Islet of Langerhans (tissue), 1 donor: Measurements from ENCODE around the gene FAM228B.
"Not testable (repeated sequence)": the region's sequence is repeated elsewhere in the genome, so short reads cannot be mapped to it uniquely, and the experiment has no call there.

ENCODE experiments used
- FAIRE-seq: peaks from one replicate; lab custom pipeline; 2011; peaks lifted over from hg19 to GRCh38; lab: Jason Lieb, UNC

FAM228B gene

GRCh38 chr2:24123195-24123921, at the start of gene FAM228B, which contains the start of gene PFN4:
FAM228B (plus strand) TSS chr2:24123469; CDS start chr2:24124362, 893 bp downstream.
PFN4 (minus strand) TSS chr2:24123334; CDS start chr2:24122535, 799 bp downstream.
- FAIRE-seq = no peak

GRCh38 chr2:24073816-24074215, 49.5 kb upstream of the FAM228B start:
- FAIRE-seq = no peak

GRCh38 chr2:24075259-24075658, 48.0 kb upstream of the FAM228B start:
- FAIRE-seq = no peak

- FAIRE-seq = peak; percentile 77
These were observed 47.1 kb upstream of the FAM228B start, which contains the start of gene SF3B6 for GRCh38 chr2:24075915-24076848. SF3B6 (minus strand) TSS chr2:24076326; CDS start chr2:24076229, 97 bp downstream.

GRCh38 chr2:24076849-24077534, 46.3 kb upstream of the FAM228B start:
- FAIRE-seq = no peak

GRCh38 chr2:24077535-24077877, 45.8 kb upstream of the FAM228B start:
- FAIRE-seq = no peak

- FAIRE-seq = no peak
These were observed 45.4 kb upstream of the FAM228B start for GRCh38 chr2:24077879-24078278.

GRCh38 chr2:24080701-24081100, 42.6 kb upstream of the FAM228B start:
- FAIRE-seq = no peak

- FAIRE-seq = no peak
These were observed 40.3 kb upstream of the FAM228B start for GRCh38 chr2:24082787-24083566.

GRCh38 chr2:24083567-24084385, 39.5 kb upstream of the FAM228B start:
- no peak for FAIRE-seq

- no peak for FAIRE-seq
These were observed 38.7 kb upstream of the FAM228B start, which contains the start of gene TP53I3 for GRCh38 chr2:24084386-24085199. TP53I3 (minus strand) TSS chr2:24084834; CDS start chr2:24084326, 508 bp downstream.

- no peak for FAIRE-seq
These were observed 38.1 kb upstream of the FAM228B start for GRCh38 chr2:24085200-24085489.

GRCh38 chr2:24086241-24086640, 37.0 kb upstream of the FAM228B start:
- FAIRE-seq = no peak

GRCh38 chr2:24087032-24087431, 36.2 kb upstream of the FAM228B start:
- no peak for FAIRE-seq

- no peak for FAIRE-seq
These were observed 34.4 kb upstream of the FAM228B start for GRCh38 chr2:24088821-24089359.

GRCh38 chr2:24093270-24093669, 30.0 kb upstream of the FAM228B start:
- not testable (repeated sequence) for FAIRE-seq

- FAIRE-seq = not testable (repeated sequence)
These were observed 28.0 kb upstream of the FAM228B start for GRCh38 chr2:24095171-24095677.

- FAIRE-seq = not testable (repeated sequence)
These were observed 22.5 kb upstream of the FAM228B start for GRCh38 chr2:24100732-24101131.

- FAIRE-seq = no peak
These were observed 21.3 kb upstream of the FAM228B start for GRCh38 chr2:24101992-24102391.
